Vagina (tissue), 2 donors: ENCODE results near the gene SLC25A23. TPM values are rescaled to one million over a fixed set of nuclear protein-coding genes. Genes with fewer than 3 reads are reported as not detected.

Source experiments
- DNase-seq, 2 donors: peaks; one replicate each; pipeline ENCODE4 v3.0.0-alpha.2; 2017; ENCODE audit errors: extremely low spot score in 2 of 2
- H3K27ac ChIP-seq: fragments of 200-600 bp; sonication (generic); one replicate; pipeline ENCODE4 v1.5.1; 2019
- H3K27me3 ChIP-seq: fragments of 200-600 bp; sonication (generic); one replicate; pipeline ENCODE4 v1.5.1; 2019
- H3K36me3 ChIP-seq, 2 donors: fragments of 200-600 bp; sonication (generic); one replicate each; pipeline ENCODE4 v1.5.1; 2017 to 2019
- H3K4me1 ChIP-seq: fragments of 200-600 bp; sonication (generic); one replicate; pipeline ENCODE4 v1.5.1; 2019
- H3K4me3 ChIP-seq, 2 donors: fragments of 200-600 bp; sonication (generic); 1 replicate in 1 of 2; 2 replicates in 1 of 2; pipeline ENCODE4 v1.5.1; 2016 to 2019
- H3K9me3 ChIP-seq: fragments of 200-600 bp; sonication (generic); one replicate; pipeline ENCODE4 v1.5.1; 2019
- POLR2A ChIP-seq, 2 donors: fragments of 450-650 bp; IDR thresholded peaks; one replicate each; pipeline ENCODE4 v1.6.1; 2017; ENCODE audit warnings: antibody characterized with exemption in 2 of 2, mild to moderate bottlenecking in 2 of 2, moderate library complexity in 2 of 2
- POLR2AphosphoS5 ChIP-seq, 2 donors: sonication (generic); formaldehyde crosslinking; IDR thresholded peaks; one replicate each; pipeline ENCODE4 v1.9.0; 2017; ENCODE audit warnings: antibody characterized with exemption in 2 of 2, mild to moderate bottlenecking in 2 of 2, low read depth in 1 of 2; ENCODE audit not compliant: insufficient read depth in 1 of 2
- intact Hi-C: fragments of 100-400 bp; cut with DNase I; formaldehyde crosslinking; loops from one replicate; pipeline ENCODE4 v1.15.1; 2023
- microRNA-seq: library from miRNA; unstranded; fragments of <30 nt; microRNA quantifications from one replicate; pipeline ENCODE4, GENCODE V29; 2017; ENCODE audit warnings: borderline number of aligned reads, borderline replicate concordance
- small RNA-seq: library from RNA; depleted of rRNA; stranded (forward); fragments of <200 nt; gene quantifications from one replicate; pipeline ENCODE3, GENCODE V24; 2016
- total RNA-seq: library from RNA; depleted of rRNA; stranded (reverse); fragments of >200 nt; gene quantifications from one replicate; pipeline ENCODE4 v1.2.3, GENCODE V29; 2016
- TF ChIP-seq, protein P1 (sequence below), 3 experiments: fragments of 450-650 bp in 2 of 3; fragments of 200-600 bp in 1 of 3; sonication (generic) in 1 of 3; IDR thresholded peaks; one replicate each; pipeline ENCODE4 v1.5.1; 2017 to 2019; ENCODE audit warnings: antibody characterized with exemption in 3 of 3, mild to moderate bottlenecking in 2 of 3, moderate library complexity in 2 of 3

The SLC25A23 gene
- total RNA-seq, 1 donor from 2014 or later, result 27.5 TPM

DNA sequence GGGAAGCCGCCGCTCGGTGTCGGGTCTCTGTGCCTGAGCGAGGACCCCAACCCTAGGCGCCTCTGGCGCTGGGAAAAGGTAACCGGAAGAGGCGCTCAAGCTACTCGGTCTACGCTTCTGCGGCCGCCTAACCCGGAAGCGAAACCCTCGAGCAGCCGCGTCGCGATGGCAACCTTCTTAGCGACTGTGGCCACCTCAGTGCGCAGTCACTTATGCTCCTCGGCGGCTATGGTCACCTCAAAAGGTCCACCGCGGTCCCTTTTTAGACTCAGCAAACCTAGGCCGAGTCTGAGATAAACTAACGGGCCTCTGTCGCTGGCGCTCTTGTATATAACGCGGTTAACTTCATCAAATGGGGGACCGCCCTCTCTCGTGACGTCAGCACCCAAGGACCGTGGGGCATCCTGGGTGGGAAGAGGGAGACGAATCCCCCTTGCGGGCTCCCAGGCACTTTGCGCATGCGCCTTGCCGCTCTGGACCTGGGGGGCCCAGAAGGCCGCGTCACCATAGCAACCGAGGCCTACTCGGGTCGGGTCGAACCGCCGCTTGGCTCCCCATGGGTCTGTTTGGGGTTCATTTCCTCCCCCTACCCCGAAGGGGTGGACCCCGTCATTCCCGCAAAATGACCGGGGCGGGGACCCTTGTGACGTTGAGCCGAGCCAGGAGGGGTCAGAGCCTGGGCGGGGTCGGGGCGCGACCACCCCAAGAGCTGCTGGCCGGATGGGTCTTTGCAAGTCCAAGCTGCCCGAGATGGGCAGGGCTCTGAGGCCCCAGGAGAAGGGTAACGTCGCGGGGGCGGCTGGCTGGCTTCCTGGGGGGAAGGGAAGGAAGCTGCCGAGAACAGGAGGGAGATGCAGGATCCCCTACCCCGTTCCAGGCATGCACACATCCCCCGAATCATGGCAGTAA, 66.3 kb downstream of the SLC25A23 start, which contains the start of gene GTF2F1:
Gene GTF2F1, minus strand, starts transcription at position 91 of the 909 bp plus-strand sequence. CDS start 169 bp downstream, outside the sequence.
- Histone ChIP-seq H3K27me3 (no peaks in the 10 kb centered on the region), H3K4me3 (peak within 1 kb of the TSS; percentile 57 to 79), H3K9me3 (no peaks in the 10 kb centered on the region), H3K36me3 (peaks cover 0 to 19% of the 10 kb centered on the region in 2 donors), H3K27ac (peak within 1 kb of the TSS; percentile 77), H3K4me1 (peaks cover 20% of the 10 kb centered on the region)
- intact Hi-C loops, result no loop called here
- DNase-seq, result peak in 1 of 2 donors; percentile 95
- peak; percentile 50 to 82 for TF ChIP-seq POLR2AphosphoS5 (IDR thresholded peaks at IDR 0.05; ENCODE audit: insufficient read depth in 1 of 2, low read depth in 1 of 2)
- TF ChIP-seq, protein P1, sequence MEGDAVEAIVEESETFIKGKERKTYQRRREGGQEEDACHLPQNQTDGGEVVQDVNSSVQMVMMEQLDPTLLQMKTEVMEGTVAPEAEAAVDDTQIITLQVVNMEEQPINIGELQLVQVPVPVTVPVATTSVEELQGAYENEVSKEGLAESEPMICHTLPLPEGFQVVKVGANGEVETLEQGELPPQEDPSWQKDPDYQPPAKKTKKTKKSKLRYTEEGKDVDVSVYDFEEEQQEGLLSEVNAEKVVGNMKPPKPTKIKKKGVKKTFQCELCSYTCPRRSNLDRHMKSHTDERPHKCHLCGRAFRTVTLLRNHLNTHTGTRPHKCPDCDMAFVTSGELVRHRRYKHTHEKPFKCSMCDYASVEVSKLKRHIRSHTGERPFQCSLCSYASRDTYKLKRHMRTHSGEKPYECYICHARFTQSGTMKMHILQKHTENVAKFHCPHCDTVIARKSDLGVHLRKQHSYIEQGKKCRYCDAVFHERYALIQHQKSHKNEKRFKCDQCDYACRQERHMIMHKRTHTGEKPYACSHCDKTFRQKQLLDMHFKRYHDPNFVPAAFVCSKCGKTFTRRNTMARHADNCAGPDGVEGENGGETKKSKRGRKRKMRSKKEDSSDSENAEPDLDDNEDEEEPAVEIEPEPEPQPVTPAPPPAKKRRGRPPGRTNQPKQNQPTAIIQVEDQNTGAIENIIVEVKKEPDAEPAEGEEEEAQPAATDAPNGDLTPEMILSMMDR (IDR thresholded peaks at IDR 0.05), result peak in 1 of 3 experiments; percentile 3
- TF ChIP-seq POLR2A (IDR thresholded peaks at IDR 0.05), result no peak

DNA sequence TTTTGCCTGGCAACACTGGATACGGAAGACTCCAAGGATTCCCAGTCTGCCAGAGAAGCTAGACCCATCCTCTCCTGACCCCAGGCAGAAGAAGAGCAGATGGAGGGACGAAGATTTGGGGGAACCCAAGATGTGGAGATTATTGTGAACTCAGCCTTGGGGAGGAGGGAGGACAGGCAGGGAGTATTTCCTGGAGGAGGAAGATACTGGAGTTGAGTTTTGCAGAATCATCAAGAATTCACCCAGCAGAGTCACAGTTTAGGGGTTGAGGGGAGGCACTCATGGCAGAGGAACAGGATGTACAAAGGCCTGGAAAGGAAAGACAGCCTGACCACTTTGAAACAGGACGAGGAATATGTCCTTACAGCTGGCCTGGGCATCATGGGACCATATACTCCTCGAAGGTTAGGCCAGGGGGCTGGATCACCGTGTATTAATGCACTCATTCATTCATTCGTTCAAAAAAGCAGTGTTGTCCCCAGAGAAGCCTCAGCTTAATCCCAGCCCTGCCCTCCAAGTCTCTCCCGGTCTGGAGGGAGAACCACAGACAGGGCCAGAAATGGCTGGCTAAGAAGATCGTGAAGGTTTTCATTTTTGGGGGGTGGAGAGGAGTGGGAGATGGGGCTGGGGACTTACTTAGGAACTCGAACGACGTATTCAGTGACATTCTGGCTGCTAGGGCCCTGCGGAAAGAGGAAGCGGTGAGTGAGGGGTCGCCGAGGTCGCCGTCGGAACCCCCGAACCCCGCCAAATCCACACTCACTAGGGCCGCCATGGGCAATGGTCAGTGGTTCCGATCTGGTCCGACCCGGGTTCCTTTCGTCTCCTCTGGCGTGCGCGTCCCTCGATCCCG, 67.1 kb downstream of the SLC25A23 start:
- DNase-seq, result no peak
- H3K4me3 ChIP-seq, result peak overlapping the region; percentile 57 to 79
- no peaks in the 10 kb centered on the region for H3K27me3 ChIP-seq
- peak overlapping the region; percentile 77 for H3K27ac ChIP-seq
- TF ChIP-seq POLR2AphosphoS5 (IDR thresholded peaks at IDR 0.05; ENCODE audit: insufficient read depth in 1 of 2, low read depth in 1 of 2) (no peak), POLR2A (IDR thresholded peaks at IDR 0.05) (no peak)
- TF ChIP-seq, protein P1 (IDR thresholded peaks at IDR 0.05), result no peak
- no peaks in the 10 kb centered on the region for H3K9me3 ChIP-seq
- intact Hi-C loops, result no loop called here
- H3K4me1 ChIP-seq, result peaks cover 20% of the 10 kb centered on the region
- H3K36me3 ChIP-seq, result peaks cover 0 to 28% of the 10 kb centered on the region in 2 donors

Small RNAs within 50 kb of the gene (microRNA-seq; reads per million reads assigned to microRNA genes)
- gene MIR3940, result not detected
- not detected for gene MIR6790

Small RNAs within 50 kb of the gene (small RNA-seq; reads per million reads assigned to genes)
- gene AC010503.2 (not detected), gene MIR6790 (not detected)

Other genes starting within 250 kb of the SLC25A23 start
- 25.5 TPM for gene MLLT1, start 179.8 kb downstream of the SLC25A23 start, total RNA-seq
- not detected for gene ACER1, start 126.2 kb downstream of the SLC25A23 start, total RNA-seq
- gene CLPP, start 98.3 kb downstream of the SLC25A23 start, total RNA-seq, result 85.9 TPM
- 77.1 TPM for gene ALKBH7, start 87.0 kb downstream of the SLC25A23 start, total RNA-seq
- 0.25 TPM for gene PSPN, start 83.9 kb downstream of the SLC25A23 start, total RNA-seq
- 52.8 TPM for gene GTF2F1, start 66.6 kb downstream of the SLC25A23 start, total RNA-seq
- 102 TPM for gene KHSRP, start 35.0 kb downstream of the SLC25A23 start, total RNA-seq
- not detected for gene SLC25A41, start 26.0 kb downstream of the SLC25A23 start, total RNA-seq
- gene CRB3, start 4.5 kb upstream of the SLC25A23 start, total RNA-seq, result 4.9 TPM
- 2.9 TPM for gene DENND1C, start 22.0 kb upstream of the SLC25A23 start, total RNA-seq
- gene TUBB4A, start 42.5 kb upstream of the SLC25A23 start, total RNA-seq, result 5.6 TPM
- gene TNFSF9, start 71.2 kb upstream of the SLC25A23 start, total RNA-seq, result 7.9 TPM
- gene CD70, start 131.4 kb upstream of the SLC25A23 start, total RNA-seq, result not detected
- 1.7 TPM for gene TNFSF14, start 210.4 kb upstream of the SLC25A23 start, total RNA-seq